Measurements from ENCODE around the gene MYADML2. TPM values are rescaled to one million over a fixed set of nuclear protein-coding genes. Genes with fewer than 3 reads are reported as not detected.

The MYADML2 gene
- total and polyA plus RNA-seq, 10 of the 15 experiments (the other 5 are each of a cell fraction or from before 2014, with no cell fraction given), result not detected

- peak; percentile 33 to 44 (median 42); a peak in 5 of 6 replicates for TF ChIP-seq CTCF (IDR thresholded peaks at IDR 0.05 in 2 of 3, conservative IDR thresholded peaks at IDR 0.05 in 1 of 3; ENCODE audit: control insufficient read depth in 2 of 3, extremely low read depth in 1 of 3, insufficient read depth in 1 of 3, low read depth in 3 of 3, low read length in 3 of 3)
- TF ChIP-seq SKIL (IDR thresholded peaks at IDR 0.05; ENCODE audit: low read depth, poor library complexity, severe bottlenecking), result no peak
- peak; percentile 96 for TF ChIP-seq RAD51 (IDR thresholded peaks at IDR 0.05)
- peak; percentile 53 for TF ChIP-seq CREM (IDR thresholded peaks at IDR 0.05; ENCODE audit: low read depth)
- 0 out of 4 replicates have a peak, but pooled peaks of 1 of the 2 experiments have one; percentile 11 for TF ChIP-seq EP300 (IDR thresholded peaks at IDR 0.05; ENCODE audit: borderline replicate concordance in 1 of 2, control insufficient read depth in 1 of 2, low read depth in 2 of 2, low read length in 2 of 2)
- peak; percentile 74 for TF ChIP-seq NRF1 (conservative IDR thresholded peaks at IDR 0.05; ENCODE audit: low read depth, low read length)
- TF ChIP-seq PAX5 (IDR thresholded peaks at IDR 0.05; ENCODE audit: borderline replicate concordance, low read depth, low read length), result no peak; the same call in 1 of the 2 replicates
- peak; percentile 53 for TF ChIP-seq SP1 (IDR thresholded peaks at IDR 0.05; ENCODE audit: low read depth, low read length)
- TF ChIP-seq STAT3 (IDR thresholded peaks at IDR 0.05; ENCODE audit: low read depth, low read length), result no peak
- peak; percentile 83 for TF ChIP-seq CREB1 (IDR thresholded peaks at IDR 0.05; ENCODE audit: low read depth)
- 0 out of 2 replicates have a peak, but pooled peaks have one; percentile 53 for TF ChIP-seq ZNF687 (IDR thresholded peaks at IDR 0.05)
- 0 out of 2 replicates have a peak, but pooled peaks have one; percentile 4 for TF ChIP-seq TCF3 (IDR thresholded peaks at IDR 0.05; ENCODE audit: borderline replicate concordance, insufficient read depth, low read depth, low read length)
- TF ChIP-seq, protein P1, sequence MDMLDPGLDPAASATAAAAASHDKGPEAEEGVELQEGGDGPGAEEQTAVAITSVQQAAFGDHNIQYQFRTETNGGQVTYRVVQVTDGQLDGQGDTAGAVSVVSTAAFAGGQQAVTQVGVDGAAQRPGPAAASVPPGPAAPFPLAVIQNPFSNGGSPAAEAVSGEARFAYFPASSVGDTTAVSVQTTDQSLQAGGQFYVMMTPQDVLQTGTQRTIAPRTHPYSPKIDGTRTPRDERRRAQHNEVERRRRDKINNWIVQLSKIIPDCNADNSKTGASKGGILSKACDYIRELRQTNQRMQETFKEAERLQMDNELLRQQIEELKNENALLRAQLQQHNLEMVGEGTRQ (IDR thresholded peaks at IDR 0.05; ENCODE audit: borderline replicate concordance, low read depth, low read length), result peak; percentile 93
- peak; percentile 69 for TF ChIP-seq MXI1 (IDR thresholded peaks at IDR 0.05; ENCODE audit: low read depth, low read length)
- TF ChIP-seq ZNF207 (IDR thresholded peaks at IDR 0.05; ENCODE audit: borderline replicate concordance), result peak; percentile 92; the same call in 1 of the 2 replicates
- TF ChIP-seq, protein P2, sequence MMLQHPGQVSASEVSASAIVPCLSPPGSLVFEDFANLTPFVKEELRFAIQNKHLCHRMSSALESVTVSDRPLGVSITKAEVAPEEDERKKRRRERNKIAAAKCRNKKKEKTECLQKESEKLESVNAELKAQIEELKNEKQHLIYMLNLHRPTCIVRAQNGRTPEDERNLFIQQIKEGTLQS (IDR thresholded peaks at IDR 0.05; ENCODE audit: borderline replicate concordance, extremely low read depth, low read depth, low read length), result peak; percentile 95
- TF ChIP-seq ZNF217 (IDR thresholded peaks at IDR 0.05), result 0 out of 2 replicates have a peak, but pooled peaks have one; percentile 67
These were observed 19.1 kb downstream of the MYADML2 start, which contains the start of gene MAFG (continued) for GRCh38 chr17:81927653-81928543.

Measured in GM12878 (cell line).